Measurements from ENCODE around the gene MIP.

The MIP gene

GRCh38 chr12:56414401-56414800, 40.1 kb downstream of the MIP start:
- H3K4me3 ChIP-seq (ENCODE audit: low read depth, low read length), result no peak overlapping the region
- H3K27ac ChIP-seq (ENCODE audit: extremely low read depth, low read depth, low read length), result no peak overlapping the region
- CTCF ChIA-PET, result interaction anchor here (0.6 to 1.1 kb wide), 3 partner anchors 50 to 144 kb away, joined by 3 to 6 read pairs (median 3); no protein-coding TSS in a partner anchor
- H3K4me1 ChIP-seq (ENCODE audit: control insufficient read depth, insufficient read depth, low read length), result no peaks in the 10 kb centered on the region
- peaks cover 27 to 57% of the 10 kb centered on the region in 2 experiments for H3K36me3 ChIP-seq (ENCODE audit: control insufficient read depth in 2 of 2, insufficient read depth in 1 of 2, low read length in 2 of 2)
- no peak for TF ChIP-seq ZBTB6 (tag by site-specific recombination; IDR thresholded peaks at IDR 0.05)
- no peak for TF ChIP-seq ZNF292 (tag by site-specific recombination; IDR thresholded peaks at IDR 0.05; ENCODE audit: borderline replicate concordance, low read depth)
- no peaks in the 10 kb centered on the region for H3K9me3 ChIP-seq (ENCODE audit: control insufficient read depth, insufficient read depth, low read depth, low read length)
- POLR2A ChIA-PET, result no interaction called here

- TF ChIP-seq ZBTB49 (tag by site-specific recombination; IDR thresholded peaks at IDR 0.05; ENCODE audit: low read depth), result no peak
- no peak for TF ChIP-seq ZNF404 (tag by site-specific recombination; IDR thresholded peaks at IDR 0.05)
- TF ChIP-seq KLF1 (tag by site-specific recombination; IDR thresholded peaks at IDR 0.05), result 0 out of 2 replicates have a peak, but pooled peaks have one; percentile 15
- peak; percentile 33 for TF ChIP-seq PRDM10 (tag by site-specific recombination; IDR thresholded peaks at IDR 0.05)
- TF ChIP-seq ZNF239 (tag by site-specific recombination; IDR thresholded peaks at IDR 0.05), result no peak
- no peak for TF ChIP-seq ZNF560 (tag by site-specific recombination; IDR thresholded peaks at IDR 0.05; ENCODE audit: borderline replicate concordance)
- TF ChIP-seq PRDM1 (tag by site-specific recombination; IDR thresholded peaks at IDR 0.05), result no peak
- peak; percentile 52 for TF ChIP-seq KLF9 (tag by site-specific recombination; IDR thresholded peaks at IDR 0.05; ENCODE audit: low read depth)
- TF ChIP-seq REPIN1 (tag by site-specific recombination; IDR thresholded peaks at IDR 0.05; ENCODE audit: low read depth), result no peak
- no peak for TF ChIP-seq SALL2 (tag by site-specific recombination; IDR thresholded peaks at IDR 0.05; ENCODE audit: borderline replicate concordance)
- TF ChIP-seq KLF8 (tag by site-specific recombination; IDR thresholded peaks at IDR 0.05), result no peak
- TF ChIP-seq ZNF518A (tag by site-specific recombination; conservative IDR thresholded peaks at IDR 0.05; ENCODE audit: low read depth), result no peak
- no peak for TF ChIP-seq ZNF366 (tag by site-specific recombination; conservative IDR thresholded peaks at IDR 0.05)
- peak; percentile 38; the same call in 1 of the 2 replicates for TF ChIP-seq EGR2 (tag by site-specific recombination; IDR thresholded peaks at IDR 0.05; ENCODE audit: low read depth)
- no peak for TF ChIP-seq HOXA7 (CRISPR knock-in tag; IDR thresholded peaks at IDR 0.05; ENCODE audit: borderline replicate concordance)
- H3K27ac ChIP-seq (ENCODE audit: extremely low read depth, low read depth, low read length), result no peak overlapping the region
- POLR2A ChIA-PET, result no interaction called here
- no peaks in the 10 kb centered on the region for H3K9me3 ChIP-seq (ENCODE audit: control insufficient read depth, insufficient read depth, low read depth, low read length)
- H3K4me3 ChIP-seq (ENCODE audit: low read depth, low read length), result no peak overlapping the region
- H3K36me3 ChIP-seq (ENCODE audit: control insufficient read depth in 2 of 2, insufficient read depth in 1 of 2, low read length in 2 of 2), result peaks cover 17 to 48% of the 10 kb centered on the region in 2 experiments
- CTCF ChIA-PET, result no interaction called here
- no peaks in the 10 kb centered on the region for H3K4me1 ChIP-seq (ENCODE audit: control insufficient read depth, insufficient read depth, low read length)
Measured at GRCh38 chr12:56413392-56413791, 41.1 kb downstream of the MIP start.
